Upper lobe of right lung (tissue), 1 donor: Measurements from ENCODE around the gene CYTH4. TPM values are rescaled to one million over a fixed set of nuclear protein-coding genes. Genes with fewer than 3 reads are reported as not detected.

ENCODE experiments used
- ATAC-seq: fragments of 200-7000 bp; cut with Tn5 transposase; one replicate; pipeline ENCODE4 v1.9.1; 2020; ENCODE audit warnings: mild to moderate bottlenecking, moderate library complexity
- DNase-seq: peaks from one replicate; pipeline ENCODE4 v3.0.0-alpha.2; 2020
- H3K27ac ChIP-seq: fragments of 200-600 bp; one replicate; pipeline ENCODE4 v1.8.0; 2022
- H3K27me3 ChIP-seq: fragments of 200-600 bp; one replicate; pipeline ENCODE4 v1.8.0; 2022; ENCODE audit warnings: mild to moderate bottlenecking
- H3K36me3 ChIP-seq: fragments of 200-600 bp; one replicate; pipeline ENCODE4 v1.8.0; 2022
- H3K4me1 ChIP-seq: fragments of 200-600 bp; one replicate; pipeline ENCODE4 v1.8.0; 2022
- H3K4me3 ChIP-seq: fragments of 200-600 bp; one replicate; pipeline ENCODE4 v1.8.0; 2022; ENCODE audit warnings: mild to moderate bottlenecking
- H3K9me3 ChIP-seq: fragments of 200-600 bp; one replicate; pipeline ENCODE4 v1.8.0; 2022
- intact Hi-C: fragments of 100-400 bp; cut with DNase I; formaldehyde crosslinking; loops from one replicate; pipeline ENCODE4 v1.11.0; 2022
- total RNA-seq: library from RNA; stranded (reverse); fragmentation: NEBNext Ultra II Directional; extraction: Animal tissue kit (Norgen Biotek cat#: 25700); gene quantifications from one replicate; pipeline ENCODE4 v1.2.1, GENCODE V29; 2021
- TF ChIP-seq, protein P1 (sequence below): fragments of 200-600 bp; IDR thresholded peaks from one replicate; pipeline ENCODE4 v1.8.0; 2022; ENCODE audit warnings: antibody characterized with exemption
- donor health status: DM: no; HTN: yes; CAD: no; lungs with severe emphysema.

CYTH4 gene
- total RNA-seq, 1 donor from 2014 or later = 37.9 TPM

DNA sequence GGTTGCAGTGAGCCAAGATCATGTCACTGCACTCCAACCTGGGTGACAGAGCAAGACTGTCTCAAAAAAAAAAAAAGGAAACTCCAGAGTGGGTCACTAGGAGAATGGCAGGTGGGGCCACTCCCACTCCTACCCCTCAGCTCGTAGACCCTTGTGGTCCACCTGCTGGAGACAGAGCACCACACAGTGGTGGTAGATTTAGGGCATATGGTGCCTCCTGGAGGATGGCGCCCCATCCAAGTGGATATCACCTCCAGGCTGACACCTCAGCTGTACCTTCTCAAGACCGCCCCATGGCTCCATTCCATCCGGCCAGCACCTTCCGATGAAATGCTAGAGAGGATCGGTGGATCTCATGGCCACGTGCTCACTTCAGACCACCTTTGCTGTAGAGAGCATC is 6.2 kb downstream of the CYTH4 start:
- intact Hi-C loops = no loop called here
- H3K4me3 ChIP-seq = no peak overlapping the region
- H3K4me1 ChIP-seq = peaks cover 3% of the 10 kb centered on the region
- H3K27me3 ChIP-seq = no peaks in the 10 kb centered on the region
- TF ChIP-seq, protein P1, sequence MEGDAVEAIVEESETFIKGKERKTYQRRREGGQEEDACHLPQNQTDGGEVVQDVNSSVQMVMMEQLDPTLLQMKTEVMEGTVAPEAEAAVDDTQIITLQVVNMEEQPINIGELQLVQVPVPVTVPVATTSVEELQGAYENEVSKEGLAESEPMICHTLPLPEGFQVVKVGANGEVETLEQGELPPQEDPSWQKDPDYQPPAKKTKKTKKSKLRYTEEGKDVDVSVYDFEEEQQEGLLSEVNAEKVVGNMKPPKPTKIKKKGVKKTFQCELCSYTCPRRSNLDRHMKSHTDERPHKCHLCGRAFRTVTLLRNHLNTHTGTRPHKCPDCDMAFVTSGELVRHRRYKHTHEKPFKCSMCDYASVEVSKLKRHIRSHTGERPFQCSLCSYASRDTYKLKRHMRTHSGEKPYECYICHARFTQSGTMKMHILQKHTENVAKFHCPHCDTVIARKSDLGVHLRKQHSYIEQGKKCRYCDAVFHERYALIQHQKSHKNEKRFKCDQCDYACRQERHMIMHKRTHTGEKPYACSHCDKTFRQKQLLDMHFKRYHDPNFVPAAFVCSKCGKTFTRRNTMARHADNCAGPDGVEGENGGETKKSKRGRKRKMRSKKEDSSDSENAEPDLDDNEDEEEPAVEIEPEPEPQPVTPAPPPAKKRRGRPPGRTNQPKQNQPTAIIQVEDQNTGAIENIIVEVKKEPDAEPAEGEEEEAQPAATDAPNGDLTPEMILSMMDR = no peak
- ATAC-seq (no peak), DNase-seq (no peak)
- H3K27ac ChIP-seq = no peak overlapping the region
- H3K9me3 ChIP-seq = no peaks in the 10 kb centered on the region
- peaks cover 5% of the 10 kb centered on the region for H3K36me3 ChIP-seq

DNA sequence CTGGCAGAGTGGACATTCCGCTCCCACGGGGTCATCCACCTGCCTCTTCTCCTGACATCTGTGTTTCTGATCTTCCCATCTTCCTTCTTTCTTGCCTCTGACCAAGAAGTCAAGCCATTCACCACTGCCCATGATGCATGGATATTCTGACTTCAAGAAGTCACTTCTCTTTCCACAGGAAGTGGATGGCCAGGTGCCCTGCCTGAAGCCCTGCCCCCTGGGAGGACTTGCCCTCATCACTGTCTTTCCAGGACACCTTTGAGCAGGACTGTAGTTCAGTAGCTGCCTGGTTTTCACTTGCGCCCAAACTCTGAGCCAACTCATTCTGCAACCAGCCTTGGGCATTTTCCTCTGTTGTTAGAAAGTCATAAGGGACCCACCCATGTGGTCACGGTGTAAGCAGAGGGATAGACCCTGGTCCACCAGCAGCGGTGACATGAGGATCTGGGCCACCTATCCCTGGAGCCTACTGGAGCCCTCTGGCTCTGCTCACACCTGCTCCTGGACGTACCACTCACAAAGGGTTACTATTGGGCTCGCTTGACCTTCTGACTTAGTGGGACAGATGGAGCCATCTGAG is 6.9 kb downstream of the CYTH4 start:
- TF ChIP-seq, protein P1 = no peak
- no peak overlapping the region for H3K4me3 ChIP-seq
- no peaks in the 10 kb centered on the region for H3K9me3 ChIP-seq
- intact Hi-C loops = no loop called here
- no peak overlapping the region for H3K27ac ChIP-seq
- peaks cover 3% of the 10 kb centered on the region for H3K4me1 ChIP-seq
- peaks cover 5% of the 10 kb centered on the region for H3K36me3 ChIP-seq
- ATAC-seq (no peak), DNase-seq (no peak)
- H3K27me3 ChIP-seq = no peaks in the 10 kb centered on the region

DNA sequence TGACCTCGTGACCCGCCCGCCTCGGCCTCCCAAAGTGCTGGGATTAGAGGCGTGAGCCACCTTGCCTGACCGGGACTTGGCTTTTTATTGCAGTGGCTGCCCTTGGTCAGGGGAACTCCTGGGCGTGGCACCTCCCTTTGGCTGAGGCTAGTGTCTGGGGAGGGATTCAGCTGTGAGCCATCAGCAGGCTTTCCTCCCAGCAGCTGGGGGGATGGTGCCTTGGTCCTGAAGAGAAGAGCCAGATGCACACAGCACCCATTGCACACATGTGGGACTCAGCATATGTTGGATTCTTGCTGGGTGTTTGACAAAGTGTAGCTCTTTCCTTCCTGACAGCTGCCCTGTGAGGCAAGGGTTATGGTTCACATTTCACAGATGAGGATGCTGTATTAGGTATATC is 8.4 kb downstream of the CYTH4 start:
- TF ChIP-seq, protein P1 = no peak
- H3K9me3 ChIP-seq = no peaks in the 10 kb centered on the region
- DNase-seq (no peak), ATAC-seq (no peak)
- no peaks in the 10 kb centered on the region for H3K27me3 ChIP-seq
- peaks cover 5% of the 10 kb centered on the region for H3K36me3 ChIP-seq
- H3K4me3 ChIP-seq = no peak overlapping the region
- H3K4me1 ChIP-seq = peaks cover 2% of the 10 kb centered on the region
- intact Hi-C loops = no loop called here
- no peak overlapping the region for H3K27ac ChIP-seq

DNA sequence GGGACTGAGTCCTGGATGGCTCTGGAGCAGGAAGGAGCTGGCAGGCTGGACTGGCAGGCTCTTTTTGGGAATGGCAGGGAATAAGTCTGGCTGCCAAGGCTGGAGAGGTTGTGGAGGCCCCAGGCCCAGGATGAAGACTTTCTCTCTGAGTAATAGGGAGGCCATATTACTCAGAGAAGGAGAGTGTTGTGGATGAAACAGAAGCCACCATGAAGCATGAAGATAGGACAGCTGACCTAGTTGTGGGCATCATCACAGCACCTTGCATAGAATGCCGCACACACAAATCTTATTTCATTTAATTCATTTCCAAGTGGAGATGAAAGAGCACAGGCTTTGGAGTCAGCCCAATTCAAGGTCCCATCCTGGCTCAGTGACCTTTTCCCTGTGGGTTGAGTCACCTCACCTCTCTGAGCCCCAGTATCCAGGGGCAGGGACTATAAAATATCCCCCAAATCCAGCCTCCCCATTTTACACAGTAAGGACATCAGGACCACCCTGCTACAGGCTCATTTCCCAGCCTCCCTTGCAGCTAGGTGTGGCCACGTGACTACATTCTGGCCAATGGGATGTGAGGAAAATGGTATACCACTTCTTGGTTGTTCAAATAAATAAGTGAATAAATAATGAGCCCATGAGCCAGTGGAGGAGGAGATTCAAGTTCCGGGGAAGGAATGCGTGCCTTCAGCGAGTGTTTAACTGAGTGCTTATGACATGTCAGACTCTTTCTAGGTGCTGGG is 9.4 kb downstream of the CYTH4 start:
- TF ChIP-seq, protein P1 = no peak
- ATAC-seq (no peak), DNase-seq (no peak)
- Histone ChIP-seq H3K27ac (no peak overlapping the region), H3K36me3 (peaks cover 5% of the 10 kb centered on the region), H3K4me1 (no peaks in the 10 kb centered on the region), H3K4me3 (no peak overlapping the region), H3K9me3 (no peaks in the 10 kb centered on the region), H3K27me3 (no peaks in the 10 kb centered on the region)
- intact Hi-C loops = no loop called here

DNA sequence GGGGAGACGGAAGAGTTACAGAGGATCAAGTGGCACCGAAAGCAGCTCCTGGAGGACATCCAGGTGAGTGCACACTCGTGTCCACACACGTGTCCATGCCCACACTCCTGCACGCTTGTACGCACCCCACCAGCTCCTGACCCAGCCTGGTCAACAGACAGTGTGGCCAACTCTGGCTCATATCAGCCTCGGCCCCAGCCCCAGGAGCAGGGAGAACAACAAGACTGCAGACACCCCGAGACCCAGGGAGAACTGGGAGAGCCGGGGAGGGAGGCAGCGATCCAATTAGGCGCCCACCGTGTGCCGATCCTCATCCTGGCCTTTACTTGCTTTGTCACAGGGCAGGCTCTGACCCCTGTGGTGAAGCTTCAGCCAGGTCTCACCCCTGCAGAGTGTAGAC is 10.3 kb downstream of the CYTH4 start:
- Histone ChIP-seq H3K4me1 (peaks cover under 1% of the 10 kb centered on the region), H3K27ac (no peak overlapping the region), H3K4me3 (no peak overlapping the region), H3K9me3 (no peaks in the 10 kb centered on the region), H3K27me3 (no peaks in the 10 kb centered on the region), H3K36me3 (peaks cover 12% of the 10 kb centered on the region)
- ATAC-seq = no peak
- DNase-seq = no peak
- intact Hi-C loops = no loop called here
- TF ChIP-seq, protein P1 = no peak
